HG03432 (cell line): Measurements from ENCODE around the gene CELF6.
"Not testable (repeated sequence)": the region's sequence is repeated elsewhere in the genome, so short reads cannot be mapped to it uniquely, and the experiment has no call there.

Source experiments
- ATAC-seq: cut with Tn5 transposase; IDR thresholded peaks from one replicate; pipeline ENCODE4 v1.9.1; 2021; ENCODE audit warnings: mild to moderate bottlenecking, moderate library complexity; ENCODE audit not compliant: unreplicated experiment

Gene CELF6

GRCh38 chr15:72318408-72318942, 1.5 kb downstream of the CELF6 start:
- no peak for ATAC-seq

- no peak for ATAC-seq
Observed at GRCh38 chr15:72315706-72316370, 4.1 kb downstream of the CELF6 start.

- ATAC-seq: no peak
Observed at GRCh38 chr15:72313881-72314280, 6.1 kb downstream of the CELF6 start.

- no peak for ATAC-seq
Observed at GRCh38 chr15:72313448-72313840, 6.5 kb downstream of the CELF6 start.

GRCh38 chr15:72312605-72313447, 7.1 kb downstream of the CELF6 start:
- peak; percentile 62 for ATAC-seq

GRCh38 chr15:72307026-72307425, 12.9 kb downstream of the CELF6 start:
- ATAC-seq: no peak

- ATAC-seq: no peak
Observed at GRCh38 chr15:72306211-72306785, 13.7 kb downstream of the CELF6 start.

GRCh38 chr15:72304596-72304995, 15.4 kb downstream of the CELF6 start:
- ATAC-seq: no peak

GRCh38 chr15:72302955-72303354, 17.0 kb downstream of the CELF6 start:
- no peak for ATAC-seq

- ATAC-seq: no peak
Observed at GRCh38 chr15:72289597-72290325, 30.2 kb downstream of the CELF6 start.

- no peak for ATAC-seq
Observed at GRCh38 chr15:72288796-72289596, 31.0 kb downstream of the CELF6 start.

- no peak for ATAC-seq
Observed at GRCh38 chr15:72285927-72286516, 33.9 kb downstream of the CELF6 start.

GRCh38 chr15:72285402-72285801, 34.6 kb downstream of the CELF6 start:
- no peak for ATAC-seq

GRCh38 chr15:72284781-72285180, 35.2 kb downstream of the CELF6 start:
- ATAC-seq: no peak

GRCh38 chr15:72281713-72282112, 38.2 kb downstream of the CELF6 start:
- ATAC-seq: no peak

- ATAC-seq: no peak
Observed at GRCh38 chr15:72280751-72281150, 39.2 kb downstream of the CELF6 start.

GRCh38 chr15:72278737-72279136, 41.2 kb downstream of the CELF6 start:
- ATAC-seq: no peak

- ATAC-seq: no peak
Observed at GRCh38 chr15:72276326-72276700, 43.6 kb downstream of the CELF6 start.

GRCh38 chr15:72275635-72276325, 44.2 kb downstream of the CELF6 start:
- ATAC-seq: not testable (repeated sequence)
